GM12878 (cell line): ENCODE results near the gene CDSN. TPM values are rescaled to one million over a fixed set of nuclear protein-coding genes. Genes with fewer than 3 reads are reported as not detected.

Source experiments
- CREM ChIP-seq: IDR thresholded peaks from 2 replicates; pipeline ENCODE4 v1.6.1; 2014; ENCODE audit warnings: antibody characterized with exemption, low read depth
- EED ChIP-seq: sonication (generic); IDR thresholded peaks from 2 replicates; pipeline ENCODE4 v1.6.1; 2016; ENCODE audit warnings: antibody characterized with exemption, low read depth
- GATAD2B ChIP-seq: fragments of 450-650 bp; conservative IDR thresholded peaks from 2 replicates; pipeline ENCODE4 v1.6.1; 2017; ENCODE audit warnings: low read depth, mild to moderate bottlenecking, moderate library complexity
- IKZF1 ChIP-seq: fragments of 450-650 bp; conservative IDR thresholded peaks from 2 replicates; pipeline ENCODE4 v1.6.1; 2017; ENCODE audit warnings: antibody characterized with exemption, mild to moderate bottlenecking
- JUNB ChIP-seq: IDR thresholded peaks from 2 replicates; pipeline ENCODE4 v1.6.1; 2016; ENCODE audit warnings: antibody characterized with exemption, mild to moderate bottlenecking
- MEF2B ChIP-seq: fragments of 450-650 bp; IDR thresholded peaks from 2 replicates; pipeline ENCODE4 v1.6.1; 2018; ENCODE audit warnings: mild to moderate bottlenecking, moderate library complexity; ENCODE audit not compliant: partially characterized antibody, poor library complexity, severe bottlenecking
- MXI1 ChIP-seq: fragments of 150-350 bp; IDR thresholded peaks from 2 replicates; pipeline ENCODE4 v1.6.1; 2011; ENCODE audit warnings: low read depth, mild to moderate bottlenecking, inconsistent platforms, low read length, improper control_type of control experiment
- NFXL1 ChIP-seq: fragments of 450-650 bp; IDR thresholded peaks from 2 replicates; pipeline ENCODE4 v1.6.1; 2017; ENCODE audit warnings: antibody characterized with exemption, mild to moderate bottlenecking, borderline replicate concordance
- PAX5 ChIP-seq: IDR thresholded peaks from 2 replicates; pipeline ENCODE4 v1.6.1; 2011; ENCODE audit warnings: low read depth, low read length, borderline replicate concordance
- RELA ChIP-seq: fragments of 450-650 bp; IDR thresholded peaks from 2 replicates; pipeline ENCODE4 v1.8.0; 2014; ENCODE audit warnings: borderline replicate concordance; ENCODE audit not compliant: partially characterized antibody
- SIN3A ChIP-seq: IDR thresholded peaks from 2 replicates; pipeline ENCODE4 v1.6.1; 2012; ENCODE audit warnings: low read depth, low read length, improper control_type of control experiment
- SMAD1 ChIP-seq: fragments of 450-650 bp; IDR thresholded peaks from 2 replicates; pipeline ENCODE4 v1.6.1; 2018; ENCODE audit warnings: mild to moderate bottlenecking, low read depth; ENCODE audit not compliant: partially characterized antibody
- SP1 ChIP-seq: IDR thresholded peaks from one replicate; pipeline ENCODE4 v1.6.1; 2011; ENCODE audit warnings: low read depth, low read length
- SPI1 ChIP-seq: IDR thresholded peaks from 2 replicates; pipeline ENCODE4 v1.6.1; 2011; ENCODE audit warnings: low read depth, mild to moderate bottlenecking, low read length, moderate library complexity, borderline replicate concordance; ENCODE audit not compliant: insufficient read depth
- TAF1 ChIP-seq: IDR thresholded peaks from 2 replicates; pipeline ENCODE4 v1.6.1; 2011; ENCODE audit warnings: mild to moderate bottlenecking, low read depth, low read length, borderline replicate concordance
- ZSCAN29 ChIP-seq: fragments of 450-650 bp; IDR thresholded peaks from 2 replicates; pipeline ENCODE4 v1.6.1; 2017; ENCODE audit warnings: mild to moderate bottlenecking, moderate library complexity
- ZZZ3 ChIP-seq: IDR thresholded peaks from 2 replicates; pipeline ENCODE4 v1.6.1; 2011; ENCODE audit warnings: low read depth; ENCODE audit not compliant: control insufficient read depth, insufficient read length
- polyA plus RNA-seq, 11 experiments: library from polyadenylated mRNA; depleted of rRNA in 4 of 11; unstranded in 6 of 11; stranded (reverse) in 5 of 11; fragments of >200 nt; fragmentation: Nextera tagmentation in 4 of 11; fragmentation: Illumina TruSeq in 1 of 11; extraction: Ambion mirVana in 4 of 11; extraction: Trizol in 1 of 11; gene quantifications; 1 replicate in 1 of 11; 2 replicates in 10 of 11; pipeline versions ENCODE4 v1.2.1 to v1.2.3, GENCODE V29; 2011 to 2016; ENCODE audit warnings: inconsistent platforms in 2 of 11, missing spikeins in 2 of 11, low read depth in 1 of 11
- total RNA-seq, 4 experiments: library from RNA; depleted of rRNA in 3 of 4; stranded (reverse); fragments of >200 nt in 3 of 4; fragmentation: Illumina TruSeq in 1 of 4; extraction: Trizol in 1 of 4; gene quantifications; 2 replicates each; pipeline versions ENCODE4 v1.2.1 to v1.2.3, GENCODE V29; 2013 to 2021
- TF ChIP-seq, protein P1 (sequence below): fragments of 450-650 bp; IDR thresholded peaks from 2 replicates; pipeline ENCODE4 v1.6.1; 2016; ENCODE audit warnings: mild to moderate bottlenecking
- TF ChIP-seq, protein P2 (sequence below): fragments of 450-650 bp; conservative IDR thresholded peaks from 2 replicates; pipeline ENCODE4 v1.6.1; 2017; ENCODE audit warnings: mild to moderate bottlenecking, moderate library complexity
- TF ChIP-seq, protein P3 (sequence below): fragments of 450-650 bp; IDR thresholded peaks from 2 replicates; pipeline ENCODE4 v1.6.1; 2018; ENCODE audit warnings: mild to moderate bottlenecking, low read depth, moderate library complexity; ENCODE audit not compliant: partially characterized antibody
- TF ChIP-seq, protein P4 (sequence below): fragments of 450-650 bp; IDR thresholded peaks from 2 replicates; pipeline ENCODE4 v1.6.1; 2017; ENCODE audit warnings: low read depth, mild to moderate bottlenecking, moderate library complexity
- TF ChIP-seq, protein P5 (sequence below): IDR thresholded peaks from 2 replicates; pipeline ENCODE4 v1.6.1; 2012; ENCODE audit warnings: low read length, inconsistent platforms

The CDSN gene
- total and polyA plus RNA-seq, 10 of the 15 experiments (the other 5 are each of a cell fraction or from before 2014, with no cell fraction given), result 0.01 TPM; not detected in 9

DNA sequence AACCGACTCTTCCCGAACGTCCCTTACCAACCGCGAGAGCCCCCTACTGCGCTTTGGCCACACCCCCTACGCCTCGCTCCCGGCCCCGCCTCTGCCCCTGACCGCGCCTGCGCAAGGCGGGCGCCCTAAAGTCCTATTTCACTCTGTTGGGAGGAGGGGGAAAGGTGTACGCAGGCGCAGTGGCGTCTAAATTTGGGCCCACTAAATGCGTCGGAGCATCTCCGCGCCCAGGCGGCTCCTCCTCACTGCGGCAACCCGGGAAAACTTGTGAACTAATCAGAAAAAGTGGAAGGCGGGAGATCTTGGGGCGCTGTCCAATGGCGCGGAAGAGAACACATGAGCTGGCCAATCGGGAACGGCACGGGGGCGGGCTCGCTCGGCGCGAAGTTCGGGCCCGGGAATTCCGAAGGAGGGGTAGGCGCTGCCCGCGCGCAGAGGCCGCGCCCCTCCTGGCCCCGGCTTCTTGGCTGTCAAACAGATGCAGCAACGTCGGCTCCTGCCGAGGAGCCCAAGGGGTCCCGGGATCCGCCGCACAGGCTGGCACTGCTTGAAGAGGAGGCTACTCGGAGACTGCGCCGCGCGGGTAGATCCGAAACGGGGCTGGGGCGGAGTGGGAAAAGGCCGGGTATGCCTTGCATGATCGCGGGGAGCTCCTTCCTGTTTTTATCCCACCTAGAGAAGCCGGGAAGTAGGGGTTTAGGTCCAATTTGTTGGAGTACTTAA is 38.1 kb upstream of the CDSN start, which contains the start of gene TCF19 (continued):
- TF ChIP-seq, protein P1, sequence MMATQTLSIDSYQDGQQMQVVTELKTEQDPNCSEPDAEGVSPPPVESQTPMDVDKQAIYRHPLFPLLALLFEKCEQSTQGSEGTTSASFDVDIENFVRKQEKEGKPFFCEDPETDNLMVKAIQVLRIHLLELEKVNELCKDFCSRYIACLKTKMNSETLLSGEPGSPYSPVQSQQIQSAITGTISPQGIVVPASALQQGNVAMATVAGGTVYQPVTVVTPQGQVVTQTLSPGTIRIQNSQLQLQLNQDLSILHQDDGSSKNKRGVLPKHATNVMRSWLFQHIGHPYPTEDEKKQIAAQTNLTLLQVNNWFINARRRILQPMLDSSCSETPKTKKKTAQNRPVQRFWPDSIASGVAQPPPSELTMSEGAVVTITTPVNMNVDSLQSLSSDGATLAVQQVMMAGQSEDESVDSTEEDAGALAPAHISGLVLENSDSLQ, result peak; percentile 47
- TF ChIP-seq, protein P2, sequence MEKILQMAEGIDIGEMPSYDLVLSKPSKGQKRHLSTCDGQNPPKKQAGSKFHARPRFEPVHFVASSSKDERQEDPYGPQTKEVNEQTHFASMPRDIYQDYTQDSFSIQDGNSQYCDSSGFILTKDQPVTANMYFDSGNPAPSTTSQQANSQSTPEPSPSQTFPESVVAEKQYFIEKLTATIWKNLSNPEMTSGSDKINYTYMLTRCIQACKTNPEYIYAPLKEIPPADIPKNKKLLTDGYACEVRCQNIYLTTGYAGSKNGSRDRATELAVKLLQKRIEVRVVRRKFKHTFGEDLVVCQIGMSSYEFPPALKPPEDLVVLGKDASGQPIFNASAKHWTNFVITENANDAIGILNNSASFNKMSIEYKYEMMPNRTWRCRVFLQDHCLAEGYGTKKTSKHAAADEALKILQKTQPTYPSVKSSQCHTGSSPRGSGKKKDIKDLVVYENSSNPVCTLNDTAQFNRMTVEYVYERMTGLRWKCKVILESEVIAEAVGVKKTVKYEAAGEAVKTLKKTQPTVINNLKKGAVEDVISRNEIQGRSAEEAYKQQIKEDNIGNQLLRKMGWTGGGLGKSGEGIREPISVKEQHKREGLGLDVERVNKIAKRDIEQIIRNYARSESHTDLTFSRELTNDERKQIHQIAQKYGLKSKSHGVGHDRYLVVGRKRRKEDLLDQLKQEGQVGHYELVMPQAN, result peak; percentile 99
- TF ChIP-seq SPI1 (no peak; the same call in 1 of the 2 replicates), IKZF1 (peak; percentile 97), RELA (peak; percentile 67), SP1 (peak; percentile 99), GATAD2B (peak; percentile 76), NFXL1 (no peak), ZSCAN29 (no peak), ZZZ3 (no peak), JUNB (no peak), SIN3A (peak; percentile 96), EED (peak; percentile 57), SMAD1 (no peak), CREM (0 out of 2 replicates have a peak, but pooled peaks have one; percentile 22), MXI1 (peak; percentile 84), MEF2B (no peak), TAF1 (peak; percentile 43; the same call in 1 of the 2 replicates), PAX5 (no peak)
- TF ChIP-seq, protein P3, sequence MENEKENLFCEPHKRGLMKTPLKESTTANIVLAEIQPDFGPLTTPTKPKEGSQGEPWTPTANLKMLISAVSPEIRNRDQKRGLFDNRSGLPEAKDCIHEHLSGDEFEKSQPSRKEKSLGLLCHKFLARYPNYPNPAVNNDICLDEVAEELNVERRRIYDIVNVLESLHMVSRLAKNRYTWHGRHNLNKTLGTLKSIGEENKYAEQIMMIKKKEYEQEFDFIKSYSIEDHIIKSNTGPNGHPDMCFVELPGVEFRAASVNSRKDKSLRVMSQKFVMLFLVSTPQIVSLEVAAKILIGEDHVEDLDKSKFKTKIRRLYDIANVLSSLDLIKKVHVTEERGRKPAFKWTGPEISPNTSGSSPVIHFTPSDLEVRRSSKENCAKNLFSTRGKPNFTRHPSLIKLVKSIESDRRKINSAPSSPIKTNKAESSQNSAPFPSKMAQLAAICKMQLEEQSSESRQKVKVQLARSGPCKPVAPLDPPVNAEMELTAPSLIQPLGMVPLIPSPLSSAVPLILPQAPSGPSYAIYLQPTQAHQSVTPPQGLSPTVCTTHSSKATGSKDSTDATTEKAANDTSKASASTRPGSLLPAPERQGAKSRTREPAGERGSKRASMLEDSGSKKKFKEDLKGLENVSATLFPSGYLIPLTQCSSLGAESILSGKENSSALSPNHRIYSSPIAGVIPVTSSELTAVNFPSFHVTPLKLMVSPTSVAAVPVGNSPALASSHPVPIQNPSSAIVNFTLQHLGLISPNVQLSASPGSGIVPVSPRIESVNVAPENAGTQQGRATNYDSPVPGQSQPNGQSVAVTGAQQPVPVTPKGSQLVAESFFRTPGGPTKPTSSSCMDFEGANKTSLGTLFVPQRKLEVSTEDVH, result peak; percentile 94
- TF ChIP-seq, protein P4, sequence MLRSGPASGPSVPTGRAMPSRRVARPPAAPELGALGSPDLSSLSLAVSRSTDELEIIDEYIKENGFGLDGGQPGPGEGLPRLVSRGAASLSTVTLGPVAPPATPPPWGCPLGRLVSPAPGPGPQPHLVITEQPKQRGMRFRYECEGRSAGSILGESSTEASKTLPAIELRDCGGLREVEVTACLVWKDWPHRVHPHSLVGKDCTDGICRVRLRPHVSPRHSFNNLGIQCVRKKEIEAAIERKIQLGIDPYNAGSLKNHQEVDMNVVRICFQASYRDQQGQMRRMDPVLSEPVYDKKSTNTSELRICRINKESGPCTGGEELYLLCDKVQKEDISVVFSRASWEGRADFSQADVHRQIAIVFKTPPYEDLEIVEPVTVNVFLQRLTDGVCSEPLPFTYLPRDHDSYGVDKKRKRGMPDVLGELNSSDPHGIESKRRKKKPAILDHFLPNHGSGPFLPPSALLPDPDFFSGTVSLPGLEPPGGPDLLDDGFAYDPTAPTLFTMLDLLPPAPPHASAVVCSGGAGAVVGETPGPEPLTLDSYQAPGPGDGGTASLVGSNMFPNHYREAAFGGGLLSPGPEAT, result peak; percentile 70
- TF ChIP-seq, protein P5, sequence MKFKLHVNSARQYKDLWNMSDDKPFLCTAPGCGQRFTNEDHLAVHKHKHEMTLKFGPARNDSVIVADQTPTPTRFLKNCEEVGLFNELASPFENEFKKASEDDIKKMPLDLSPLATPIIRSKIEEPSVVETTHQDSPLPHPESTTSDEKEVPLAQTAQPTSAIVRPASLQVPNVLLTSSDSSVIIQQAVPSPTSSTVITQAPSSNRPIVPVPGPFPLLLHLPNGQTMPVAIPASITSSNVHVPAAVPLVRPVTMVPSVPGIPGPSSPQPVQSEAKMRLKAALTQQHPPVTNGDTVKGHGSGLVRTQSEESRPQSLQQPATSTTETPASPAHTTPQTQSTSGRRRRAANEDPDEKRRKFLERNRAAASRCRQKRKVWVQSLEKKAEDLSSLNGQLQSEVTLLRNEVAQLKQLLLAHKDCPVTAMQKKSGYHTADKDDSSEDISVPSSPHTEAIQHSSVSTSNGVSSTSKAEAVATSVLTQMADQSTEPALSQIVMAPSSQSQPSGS, result no peak
